Activated CD4-positive, alpha-beta T cell treated with anti-CD3 and anti-CD28 coated beads, Interleukin-2, amount 10 ng/mL, durations not matched to agents 7 days and 5 days (primary cell): ENCODE measurements around the gene TMEM139. TPM values are rescaled to one million over a fixed set of nuclear protein-coding genes. Genes with fewer than 3 reads are reported as not detected.
"Not testable (repeated sequence)": the region's sequence is repeated elsewhere in the genome, so short reads cannot be mapped to it uniquely, and the experiment has no call there.

ENCODE experiments used
- CTCF ChIA-PET: fragments of 350-600 bp; sonication (Branson Sonifier 250); formaldehyde crosslinking; loops from one replicate; lab custom pipeline; 2021; ENCODE audit warnings: antibody characterized with exemption; lab: Charles Lee
- POLR2A ChIA-PET: fragments of 350-600 bp; sonication (Branson Sonifier 250); formaldehyde crosslinking; loops from one replicate; lab custom pipeline; 2021; ENCODE audit warnings: antibody characterized with exemption; lab: Charles Lee
- DNase-seq: peaks from one replicate; pipeline ENCODE4 v3.0.0-alpha.2; 2020
- H3K27ac Mint-ChIP-seq: one replicate; pipeline ENCODE4 v1.8.0; 2021; ENCODE audit warnings: mild to moderate bottlenecking, moderate library complexity, mixed read lengths
- H3K27me3 Mint-ChIP-seq: one replicate; pipeline ENCODE4 v1.8.0; 2021; ENCODE audit warnings: mixed read lengths
- H3K36me3 Mint-ChIP-seq: one replicate; pipeline ENCODE4 v1.8.0; 2021; ENCODE audit warnings: low read depth, mixed read lengths
- H3K4me1 Mint-ChIP-seq: one replicate; pipeline ENCODE4 v1.8.0; 2021; ENCODE audit warnings: mixed read lengths
- H3K4me3 Mint-ChIP-seq: one replicate; pipeline ENCODE4 v1.8.0; 2021; ENCODE audit warnings: mild to moderate bottlenecking, moderate library complexity, mixed read lengths
- H3K9me3 Mint-ChIP-seq: one replicate; pipeline ENCODE4 v1.8.0; 2021; ENCODE audit warnings: mixed read lengths
- total RNA-seq, 2 experiments: library from RNA; stranded (reverse); gene quantifications; one replicate each; pipeline ENCODE4 v1.2.3, GENCODE V29; 2021

The TMEM139 gene
- total RNA-seq, 2 experiments from 2014 or later = 0.29 to 0.57 TPM

DNA sequence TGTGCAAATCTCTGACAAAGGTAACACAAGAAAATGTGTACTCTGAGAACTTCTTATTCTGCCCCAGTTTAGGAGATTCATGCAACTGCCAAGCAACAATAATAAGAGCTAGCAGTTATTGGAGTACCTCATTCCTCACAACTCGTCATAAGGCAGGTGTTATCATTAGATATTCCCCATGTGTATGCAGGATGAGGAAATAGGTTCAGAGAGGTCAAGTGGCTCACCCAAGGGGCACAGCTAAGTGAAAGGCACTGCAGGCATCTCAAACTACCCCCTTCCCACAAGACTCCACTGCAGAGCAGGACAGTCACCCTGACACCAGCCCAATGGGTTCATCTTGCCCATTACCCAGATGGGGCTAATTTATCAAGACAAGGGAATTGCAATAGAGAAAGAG lies 22.9 kb upstream of the TMEM139 start:
- CTCF ChIA-PET = interaction anchor here (0.6 to 2.2 kb wide), 2 partner anchors 19 to 114 kb away, joined by 3 to 7 read pairs; no protein-coding TSS in a partner anchor
- Mint-ChIP-seq H3K4me3 (peak overlapping the region; percentile 41), H3K27me3 (no peaks in the 10 kb centered on the region), H3K9me3 (peaks cover 2% of the 10 kb centered on the region), H3K27ac (peak overlapping the region; percentile 74), H3K4me1 (peaks cover 72% of the 10 kb centered on the region), H3K36me3 (peaks cover 38% of the 10 kb centered on the region)
- DNase-seq = no peak
- POLR2A ChIA-PET = no interaction called here

DNA sequence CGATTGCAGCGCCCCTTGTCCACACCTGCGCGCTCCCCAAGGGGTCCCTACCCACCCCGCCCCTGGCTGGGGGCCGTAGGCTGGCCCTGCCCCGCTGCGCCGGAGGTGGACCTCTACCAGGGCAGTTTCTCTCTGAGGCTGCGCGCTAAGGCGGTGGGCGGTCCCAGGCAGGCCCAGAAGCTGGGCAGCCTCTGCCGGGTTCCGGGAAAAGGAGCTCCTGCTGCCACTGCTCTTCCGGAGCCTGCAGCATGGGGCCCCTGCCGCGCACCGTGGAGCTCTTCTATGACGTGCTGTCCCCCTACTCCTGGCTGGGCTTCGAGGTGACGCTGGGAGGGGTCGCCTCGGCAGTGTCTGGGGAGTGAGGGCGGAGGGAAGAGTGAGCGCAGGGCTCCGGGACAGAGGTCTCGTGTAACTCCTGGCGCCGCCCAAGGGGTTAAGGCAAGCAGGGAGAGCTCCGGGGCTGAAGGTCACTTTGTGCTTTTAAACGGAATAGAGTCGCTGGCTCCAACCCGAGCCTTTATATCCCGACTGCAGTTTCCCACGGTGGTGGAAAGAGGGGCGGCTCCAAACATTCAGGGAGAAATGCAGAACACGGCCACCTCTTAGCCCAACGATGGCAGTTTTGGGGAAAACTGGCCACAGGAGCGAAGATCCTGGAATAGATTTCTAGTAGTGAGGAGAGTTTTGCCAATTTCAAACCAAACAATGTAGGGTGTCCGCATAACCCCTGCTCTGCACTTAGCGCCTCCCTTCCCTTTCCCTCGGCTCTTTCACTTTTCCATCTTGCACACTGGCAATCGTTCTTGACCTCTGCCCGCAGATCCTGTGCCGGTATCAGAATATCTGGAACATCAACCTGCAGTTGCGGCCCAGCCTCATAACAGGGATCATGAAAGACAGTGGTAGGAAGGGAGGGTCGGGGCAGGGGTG lies 21.2 kb upstream of the TMEM139 start, which contains the start of gene GSTK1:
TSS of gene GSTK1 (plus strand) at position 176 of the 930 bp plus-strand sequence. CDS start at position 249, 73 bp downstream.
- Mint-ChIP-seq H3K9me3 (peaks cover 2% of the 10 kb centered on the region), H3K4me3 (peak within 1 kb of the TSS; percentile 97), H3K4me1 (peaks cover 78% of the 10 kb centered on the region), H3K27me3 (no peaks in the 10 kb centered on the region), H3K36me3 (peaks cover 54% of the 10 kb centered on the region), H3K27ac (peak within 1 kb of the TSS; percentile 94)
- ChIA-PET CTCF (interaction anchor here (0.6 to 2.6 kb wide), 14 partner anchors 8 to 452 kb away, joined by 3 to 13 read pairs (median 4); partner anchors contain the start of gene CASP2), POLR2A (interaction anchor here (0.7 to 1.2 kb wide), 5 partner anchors 8 to 478 kb away, joined by 3 to 5 read pairs (median 4); no protein-coding TSS in a partner anchor)
- DNase-seq = peak; percentile 83

DNA sequence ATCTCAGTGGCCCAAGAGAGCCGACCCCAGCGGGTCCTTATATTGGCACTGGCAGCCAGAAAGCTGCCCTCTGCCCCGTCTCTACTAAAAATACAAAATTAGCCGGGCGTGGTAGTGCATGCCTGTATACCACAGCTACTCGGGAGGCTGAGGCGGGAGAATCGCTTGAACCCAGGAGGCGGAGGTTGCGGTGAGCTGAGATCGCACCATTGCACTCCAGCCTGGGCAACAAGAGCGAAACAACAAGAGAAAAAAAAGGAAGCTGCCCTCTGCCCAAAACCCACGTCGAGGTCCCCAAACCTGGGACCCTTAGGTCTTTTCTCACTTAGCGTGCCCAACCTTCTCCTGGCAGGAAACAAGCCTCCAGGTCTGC lies 20.6 kb upstream of the TMEM139 start:
- Mint-ChIP-seq H3K36me3 (peaks cover 60% of the 10 kb centered on the region), H3K4me1 (peaks cover 78% of the 10 kb centered on the region), H3K27ac (peak overlapping the region; percentile 94), H3K4me3 (peak overlapping the region; percentile 97)
- DNase-seq, H3K27me3 Mint-ChIP-seq, H3K9me3 Mint-ChIP-seq: not testable (repeated sequence)
- ChIA-PET CTCF (interaction anchor here (1.3 to 2.6 kb wide), 7 partner anchors 9 to 116 kb away, joined by 4 to 13 read pairs (median 6); partner anchors contain the start of gene CASP2), POLR2A (interaction anchor here (0.7 to 1.2 kb wide), 2 partner anchors 19 to 479 kb away, joined by 3 to 4 read pairs; no protein-coding TSS in a partner anchor)

DNA sequence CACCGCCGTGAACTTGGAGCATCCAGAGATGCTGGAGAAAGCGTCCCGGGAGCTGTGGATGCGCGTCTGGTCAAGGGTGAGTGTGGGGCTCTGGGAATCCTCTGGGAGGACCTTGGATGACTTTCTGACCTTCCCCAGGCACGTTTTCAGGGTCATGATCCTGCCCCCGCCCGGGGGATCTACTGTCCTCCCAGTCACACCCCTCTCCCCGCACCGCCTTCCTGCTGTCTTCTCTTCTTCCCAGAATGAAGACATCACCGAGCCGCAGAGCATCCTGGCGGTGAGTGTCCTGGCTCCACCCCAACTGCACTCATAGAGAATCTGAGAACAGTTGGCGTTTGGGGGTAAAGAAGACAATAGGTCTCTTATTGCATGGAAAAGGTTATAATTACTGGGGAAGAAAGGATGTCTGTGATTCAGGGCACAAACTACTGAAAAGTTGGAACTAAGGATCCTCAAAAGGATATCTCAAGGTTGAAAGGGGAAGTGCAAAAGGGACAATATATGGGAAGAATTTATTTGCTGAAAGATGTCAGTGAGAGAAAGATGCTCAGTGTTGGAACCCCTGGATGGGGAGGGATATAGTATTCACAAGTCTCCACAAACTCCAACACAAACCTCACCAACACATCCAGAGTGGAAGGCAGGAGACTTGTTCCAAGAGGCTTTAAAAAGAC lies 19.6 kb upstream of the TMEM139 start:
- Mint-ChIP-seq H3K9me3 (peaks cover 2% of the 10 kb centered on the region), H3K4me3 (peak overlapping the region; percentile 97), H3K27me3 (no peaks in the 10 kb centered on the region), H3K36me3 (peaks cover 69% of the 10 kb centered on the region), H3K4me1 (peaks cover 76% of the 10 kb centered on the region), H3K27ac (peak overlapping the region; percentile 48)
- ChIA-PET CTCF (interaction anchor here (1.1 to 2.6 kb wide), 7 partner anchors 11 to 115 kb away, joined by 4 to 13 read pairs (median 6); partner anchors contain the start of gene CASP2), POLR2A (interaction anchor here (1.0 kb wide), 1 partner anchor 20 kb away, joined by 5 read pairs; no protein-coding TSS in a partner anchor)
- DNase-seq = no peak

DNA sequence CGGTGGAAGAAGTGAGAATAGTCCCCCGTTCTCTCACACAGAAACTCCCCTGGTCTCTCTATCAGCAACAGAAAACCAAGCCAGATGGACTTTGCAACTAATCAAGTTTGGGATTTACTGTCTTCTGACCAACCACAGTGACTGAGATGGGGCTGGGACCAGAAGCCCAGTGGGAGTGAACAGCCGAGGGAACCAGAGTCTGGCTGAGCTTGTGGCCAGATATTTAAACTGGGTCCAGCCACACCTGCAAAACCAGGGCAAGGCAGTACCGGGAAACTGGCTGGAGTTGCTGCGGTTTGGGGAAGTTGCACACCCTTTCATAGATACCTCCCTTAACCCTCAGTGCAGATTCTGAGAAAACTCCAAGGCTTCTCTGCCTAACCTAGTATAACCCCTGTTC lies 15.5 kb upstream of the TMEM139 start:
- Mint-ChIP-seq H3K4me3 (no peak overlapping the region), H3K36me3 (peaks cover 67% of the 10 kb centered on the region), H3K27me3 (no peaks in the 10 kb centered on the region), H3K27ac (no peak overlapping the region), H3K9me3 (no peaks in the 10 kb centered on the region), H3K4me1 (peaks cover 55% of the 10 kb centered on the region)
- ChIA-PET CTCF (interaction anchor here (0.8 to 1.7 kb wide), 3 partner anchors 9 to 11 kb away, joined by 3 to 4 read pairs (median 3); no protein-coding TSS in a partner anchor), POLR2A (interaction anchor here (0.8 to 1.2 kb wide), 2 partner anchors 10 to 26 kb away, joined by 3 to 4 read pairs; no protein-coding TSS in a partner anchor)
- DNase-seq = no peak

DNA sequence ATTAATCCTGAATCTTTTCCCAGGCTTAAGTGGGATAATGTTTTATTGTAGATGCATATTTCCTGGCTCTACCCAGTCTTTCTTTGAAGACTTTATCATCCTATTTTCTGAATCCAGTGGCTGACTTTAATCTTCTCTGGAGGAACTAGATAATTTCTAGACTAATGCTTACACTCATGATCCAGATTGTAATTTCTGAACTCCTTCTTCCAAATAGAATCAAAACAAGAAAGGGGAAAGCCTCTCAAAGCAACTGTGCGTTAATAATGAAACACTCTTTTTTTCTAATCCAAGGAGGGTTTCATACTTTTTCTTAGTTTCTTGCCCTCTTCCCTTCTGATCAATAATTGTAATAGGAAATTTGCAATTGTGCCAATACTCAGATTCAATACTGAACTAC lies 13.5 kb upstream of the TMEM139 start:
- ChIA-PET POLR2A (no interaction called here), CTCF (interaction anchor here (0.6 to 1.5 kb wide), 3 partner anchors 8 to 72 kb away, joined by 3 to 5 read pairs (median 4); partner anchors contain the start of gene GSTK1)
- H3K4me1 Mint-ChIP-seq = peaks cover 36% of the 10 kb centered on the region
- H3K27me3 Mint-ChIP-seq = no peaks in the 10 kb centered on the region
- no peak overlapping the region for H3K4me3 Mint-ChIP-seq
- no peaks in the 10 kb centered on the region for H3K9me3 Mint-ChIP-seq
- DNase-seq = no peak
- peaks cover 49% of the 10 kb centered on the region for H3K36me3 Mint-ChIP-seq
- no peak overlapping the region for H3K27ac Mint-ChIP-seq

DNA sequence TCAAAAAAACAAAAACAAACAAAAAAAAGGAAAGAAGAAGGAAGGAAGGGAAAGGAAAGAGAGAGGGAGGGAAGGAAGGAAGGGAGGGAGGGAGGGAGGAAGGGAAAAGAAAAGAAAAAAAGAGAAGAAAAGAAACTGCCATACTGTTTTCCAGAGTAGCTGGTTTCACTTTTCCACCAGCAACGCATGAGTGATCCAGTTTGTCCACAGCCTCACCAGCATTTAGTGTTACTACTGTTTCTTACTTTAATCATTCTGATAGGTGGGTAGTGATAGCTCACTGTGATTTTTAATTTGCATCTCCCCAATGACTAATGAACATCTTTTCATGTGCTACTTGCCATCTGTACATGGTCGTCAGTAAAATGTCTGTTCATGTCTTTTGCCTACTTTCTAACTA lies 11.9 kb upstream of the TMEM139 start:
- H3K36me3 Mint-ChIP-seq = peaks cover 34% of the 10 kb centered on the region
- CTCF ChIA-PET = interaction anchor here (0.9 to 2.7 kb wide), 2 partner anchors 15 to 24 kb away, joined by 3 to 7 read pairs; partner anchors contain the start of gene CASP2
- POLR2A ChIA-PET = interaction anchor here (0.7 kb wide), 1 partner anchor 201 kb away, joined by 3 read pairs; no protein-coding TSS in a partner anchor
- H3K9me3 Mint-ChIP-seq = no peaks in the 10 kb centered on the region
- H3K27ac Mint-ChIP-seq = no peak overlapping the region
- H3K27me3 Mint-ChIP-seq = no peaks in the 10 kb centered on the region
- H3K4me3 Mint-ChIP-seq = no peak overlapping the region
- peaks cover 23% of the 10 kb centered on the region for H3K4me1 Mint-ChIP-seq
- no peak for DNase-seq

DNA sequence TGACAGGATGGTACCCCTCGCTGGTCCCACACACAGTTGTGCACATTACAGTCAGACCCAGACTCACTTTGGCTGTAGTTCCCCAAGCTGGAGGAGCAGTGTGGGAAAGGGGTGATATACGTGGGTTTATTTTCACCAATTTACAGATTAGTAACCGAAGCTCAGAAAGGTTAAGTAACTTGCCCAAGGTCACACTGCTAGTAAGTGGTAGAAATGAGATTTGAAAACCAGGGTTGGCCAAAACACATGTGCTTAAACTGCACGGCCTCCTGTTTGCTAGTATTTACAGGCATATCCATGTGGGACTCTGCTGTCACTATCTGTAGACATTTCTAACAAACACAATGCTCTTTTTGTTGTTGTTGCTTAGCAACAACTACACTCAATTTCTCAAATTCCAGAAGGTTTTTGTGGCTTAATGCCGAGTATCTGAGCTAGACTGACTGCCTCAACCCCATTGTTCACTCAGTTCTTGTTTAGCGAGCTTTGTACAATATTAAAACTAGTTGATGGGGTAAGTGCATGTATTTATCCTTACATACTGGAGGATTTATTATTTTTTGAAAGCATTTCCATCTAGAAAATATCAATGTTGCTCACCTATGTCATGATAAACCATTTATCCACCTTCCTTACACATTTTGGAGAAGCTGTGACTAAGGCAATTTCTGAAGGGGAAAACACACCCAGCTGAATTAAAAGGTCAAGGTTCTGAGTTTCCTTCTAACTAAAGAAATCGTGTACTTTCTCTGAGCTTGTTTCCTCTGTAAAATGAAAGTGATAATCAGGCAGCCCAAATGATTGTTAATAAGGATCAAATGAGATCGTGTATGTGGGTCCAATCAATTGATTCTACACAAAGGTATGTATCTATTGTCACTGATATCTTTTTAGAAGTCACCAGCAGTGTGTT lies 5.3 kb upstream of the TMEM139 start:
- H3K36me3 Mint-ChIP-seq = no peaks in the 10 kb centered on the region
- H3K27me3 Mint-ChIP-seq = no peaks in the 10 kb centered on the region
- CTCF ChIA-PET = interaction anchor here (0.5 to 2.6 kb wide), 14 partner anchors 8 to 428 kb away, joined by 3 to 10 read pairs (median 4); partner anchors contain the start of genes CASP2 and GSTK1
- POLR2A ChIA-PET = interaction anchor here (0.7 to 1.5 kb wide), 5 partner anchors 9 to 84 kb away, joined by 3 to 4 read pairs (median 4); partner anchors contain the start of genes CASP2 and GSTK1
- H3K27ac Mint-ChIP-seq = peak overlapping the region; percentile 83
- peaks cover 43% of the 10 kb centered on the region for H3K4me1 Mint-ChIP-seq
- peak; percentile 24 for DNase-seq
- no peaks in the 10 kb centered on the region for H3K9me3 Mint-ChIP-seq
- peak overlapping the region; percentile 39 for H3K4me3 Mint-ChIP-seq

DNA sequence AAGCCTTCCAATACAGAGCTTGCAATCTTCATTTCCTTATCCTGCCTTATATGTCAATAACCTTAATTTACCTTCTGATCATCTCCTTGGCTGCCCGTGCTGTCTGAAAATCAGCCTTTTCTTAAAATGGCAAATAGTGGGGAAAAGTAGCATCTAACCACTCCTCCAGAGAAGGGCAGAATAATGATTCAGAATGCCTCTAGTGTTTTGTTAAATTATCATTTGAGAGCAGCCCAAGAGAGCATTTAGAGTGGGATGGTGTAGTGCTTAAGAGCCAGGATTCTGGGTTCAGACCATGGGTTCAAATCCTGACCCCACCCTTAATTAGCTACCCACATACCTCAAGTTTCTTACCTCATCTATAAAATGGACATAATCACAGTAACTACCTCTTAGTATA lies 4.6 kb upstream of the TMEM139 start:
- Mint-ChIP-seq H3K4me1 (peaks cover 50% of the 10 kb centered on the region), H3K9me3 (no peaks in the 10 kb centered on the region), H3K27ac (peak overlapping the region; percentile 83), H3K27me3 (no peaks in the 10 kb centered on the region), H3K36me3 (no peaks in the 10 kb centered on the region), H3K4me3 (peak overlapping the region; percentile 39)
- CTCF ChIA-PET = interaction anchor here (0.9 to 2.6 kb wide), 10 partner anchors 7 to 40 kb away, joined by 3 to 10 read pairs (median 5); partner anchors contain the start of genes CASP2 and GSTK1
- no peak for DNase-seq
- POLR2A ChIA-PET = interaction anchor here (0.7 to 1.5 kb wide), 6 partner anchors 8 to 84 kb away, joined by 3 to 4 read pairs (median 4); partner anchors contain the start of genes CASP2 and GSTK1

DNA sequence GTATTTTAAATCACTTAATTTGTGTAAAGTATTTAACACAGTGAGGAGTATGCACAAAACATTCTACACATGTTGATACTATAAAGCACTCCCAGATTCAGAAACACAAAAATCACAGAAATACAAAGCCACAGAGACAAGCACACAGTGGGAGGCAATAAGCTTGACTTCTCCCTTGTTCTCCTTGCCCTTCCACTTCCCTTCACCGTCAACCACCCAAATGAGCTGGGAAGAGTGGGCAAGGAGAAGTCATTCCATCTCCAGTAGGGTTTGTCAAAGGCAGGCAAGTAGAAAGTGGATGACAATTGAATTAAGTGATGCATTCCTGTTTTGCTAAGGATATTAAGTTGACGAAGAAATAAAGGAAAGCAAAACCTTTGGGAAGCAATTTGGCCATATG lies 4.2 kb upstream of the TMEM139 start:
- DNase-seq = no peak
- peak overlapping the region; percentile 39 for H3K4me3 Mint-ChIP-seq
- peak overlapping the region; percentile 83 for H3K27ac Mint-ChIP-seq
- no peaks in the 10 kb centered on the region for H3K27me3 Mint-ChIP-seq
- ChIA-PET CTCF (interaction anchor here (1.1 to 1.7 kb wide), 5 partner anchors 12 to 40 kb away, joined by 3 to 10 read pairs (median 6); partner anchors contain the start of gene GSTK1), POLR2A (interaction anchor here (0.7 to 1.5 kb wide), 3 partner anchors 8 to 31 kb away, joined by 4 read pairs; partner anchors contain the start of genes CASP2 and GSTK1)
- H3K4me1 Mint-ChIP-seq = peaks cover 53% of the 10 kb centered on the region
- H3K36me3 Mint-ChIP-seq = no peaks in the 10 kb centered on the region
- no peaks in the 10 kb centered on the region for H3K9me3 Mint-ChIP-seq

DNA sequence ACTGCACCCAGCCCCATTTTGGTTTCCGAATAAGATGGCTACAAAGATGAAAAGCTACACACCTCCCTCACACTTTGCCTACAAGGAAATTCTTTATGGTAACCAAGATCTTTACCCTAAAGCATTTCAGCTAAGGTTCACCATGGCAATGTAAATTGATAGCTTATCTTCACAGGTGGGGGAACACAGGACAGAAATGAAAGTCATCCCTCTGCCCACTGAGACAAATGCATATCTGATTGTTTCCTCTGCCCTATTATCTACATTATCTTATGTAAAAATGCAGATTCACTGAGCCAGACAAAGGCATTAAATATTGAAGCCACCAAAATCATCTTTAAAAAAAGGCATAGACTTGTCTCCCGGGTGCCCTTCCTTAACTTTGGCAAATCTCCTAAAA lies 3.2 kb upstream of the TMEM139 start:
- DNase-seq = no peak
- Mint-ChIP-seq H3K9me3 (no peaks in the 10 kb centered on the region), H3K27me3 (no peaks in the 10 kb centered on the region), H3K4me1 (peaks cover 55% of the 10 kb centered on the region), H3K36me3 (no peaks in the 10 kb centered on the region), H3K4me3 (no peak overlapping the region), H3K27ac (no peak overlapping the region)
- ChIA-PET POLR2A (no interaction called here), CTCF (interaction anchor here (0.6 kb wide), 2 partner anchors 11 to 56 kb away, joined by 3 to 4 read pairs; no protein-coding TSS in a partner anchor)
